ENCODE measurements around the gene MTX3. TPM values are rescaled to one million over a fixed set of nuclear protein-coding genes. Genes with fewer than 3 reads are reported as not detected.

Gene MTX3
- total RNA-seq, 1 donor from 2014 or later = 16.8 TPM

GRCh38 chr5:80025069-80025468 is 34.0 kb upstream of the MTX3 start:
- TF ChIP-seq CTCF (IDR thresholded peaks at IDR 0.05; ENCODE audit: insufficient read depth, low read length, poor library complexity, severe bottlenecking) = no peak
- no peaks in the 10 kb centered on the region for H3K27me3 ChIP-seq (ENCODE audit: control insufficient read depth, insufficient read depth, low read length)
- no peaks in the 10 kb centered on the region for H3K36me3 ChIP-seq (ENCODE audit: control insufficient read depth, insufficient read depth, low read length)
- no peak for DNase-seq (ENCODE audit: low read depth)
- H3K4me3 ChIP-seq (ENCODE audit: low read depth, low read length) = no peak overlapping the region

GRCh38 chr5:80010754-80011392 is 19.8 kb upstream of the MTX3 start:
- no peaks in the 10 kb centered on the region for H3K27me3 ChIP-seq (ENCODE audit: control insufficient read depth, insufficient read depth, low read length)
- DNase-seq (ENCODE audit: low read depth) = no peak
- no peak for TF ChIP-seq CTCF (IDR thresholded peaks at IDR 0.05; ENCODE audit: insufficient read depth, low read length, poor library complexity, severe bottlenecking)
- no peaks in the 10 kb centered on the region for H3K36me3 ChIP-seq (ENCODE audit: control insufficient read depth, insufficient read depth, low read length)
- H3K4me3 ChIP-seq (ENCODE audit: low read depth, low read length) = no peak overlapping the region

- H3K27me3 ChIP-seq (ENCODE audit: control insufficient read depth, insufficient read depth, low read length) = no peaks in the 10 kb centered on the region
- H3K36me3 ChIP-seq (ENCODE audit: control insufficient read depth, insufficient read depth, low read length) = no peaks in the 10 kb centered on the region
- no peak overlapping the region for H3K4me3 ChIP-seq (ENCODE audit: low read depth, low read length)
- no peak for DNase-seq (ENCODE audit: low read depth)
- no peak for TF ChIP-seq CTCF (IDR thresholded peaks at IDR 0.05; ENCODE audit: insufficient read depth, low read length, poor library complexity, severe bottlenecking)
Measured at GRCh38 chr5:80008995-80009765, 18.1 kb upstream of the MTX3 start.

- no peaks in the 10 kb centered on the region for H3K27me3 ChIP-seq (ENCODE audit: control insufficient read depth, insufficient read depth, low read length)
- no peaks in the 10 kb centered on the region for H3K36me3 ChIP-seq (ENCODE audit: control insufficient read depth, insufficient read depth, low read length)
- DNase-seq (ENCODE audit: low read depth) = no peak
- H3K4me3 ChIP-seq (ENCODE audit: low read depth, low read length) = no peak overlapping the region
- no peak for TF ChIP-seq CTCF (IDR thresholded peaks at IDR 0.05; ENCODE audit: insufficient read depth, low read length, poor library complexity, severe bottlenecking)
Measured at GRCh38 chr5:80002677-80003076, 11.6 kb upstream of the MTX3 start.

GRCh38 chr5:79999722-80000121 is 8.7 kb upstream of the MTX3 start:
- no peaks in the 10 kb centered on the region for H3K36me3 ChIP-seq (ENCODE audit: control insufficient read depth, insufficient read depth, low read length)
- no peak for TF ChIP-seq CTCF (IDR thresholded peaks at IDR 0.05; ENCODE audit: insufficient read depth, low read length, poor library complexity, severe bottlenecking)
- H3K27me3 ChIP-seq (ENCODE audit: control insufficient read depth, insufficient read depth, low read length) = no peaks in the 10 kb centered on the region
- DNase-seq (ENCODE audit: low read depth) = no peak
- no peak overlapping the region for H3K4me3 ChIP-seq (ENCODE audit: low read depth, low read length)

Data from kidney epithelial cell (primary cell).